GM12891 (cell line): ENCODE results near the gene TMCC1.
"Not testable (repeated sequence)": the region's sequence is repeated elsewhere in the genome, so short reads cannot be mapped to it uniquely, and the experiment has no call there.

Experiments
- DNase-seq: peaks from one replicate; pipeline ENCODE4 v3.0.0; 2011; ENCODE audit warnings: low spot score; ENCODE audit not compliant: insufficient read length
- FAIRE-seq: peaks from 2 replicates; lab custom pipeline; 2011; peaks lifted over from hg19 to GRCh38; lab: Jason Lieb, UNC
- PAX5 ChIP-seq: IDR thresholded peaks from 2 replicates; pipeline ENCODE4 v1.6.1; 2011; ENCODE audit warnings: low read length, moderate library complexity, mild to moderate bottlenecking; ENCODE audit not compliant: insufficient read depth, severe bottlenecking
- POLR2A ChIP-seq: IDR thresholded peaks from 2 replicates; pipeline ENCODE4 v1.6.1; 2011; ENCODE audit warnings: low read depth, low read length, control low read depth
- POLR2AphosphoS5 ChIP-seq: IDR thresholded peaks from 2 replicates; pipeline ENCODE4 v1.6.1; 2011; ENCODE audit warnings: low read depth, low read length, control low read depth
- POU2F2 ChIP-seq: IDR thresholded peaks from 2 replicates; pipeline ENCODE4 v1.6.1; 2011; ENCODE audit warnings: low read depth, mild to moderate bottlenecking, control low read depth, low read length, moderate library complexity
- SPI1 ChIP-seq: IDR thresholded peaks from 2 replicates; pipeline ENCODE4 v1.6.1; 2011; ENCODE audit warnings: low read depth, low read length, control low read depth
- TAF1 ChIP-seq: IDR thresholded peaks from 2 replicates; pipeline ENCODE4 v1.6.1; 2011; ENCODE audit warnings: low read depth, low read length, control low read depth

TMCC1 gene

DNA sequence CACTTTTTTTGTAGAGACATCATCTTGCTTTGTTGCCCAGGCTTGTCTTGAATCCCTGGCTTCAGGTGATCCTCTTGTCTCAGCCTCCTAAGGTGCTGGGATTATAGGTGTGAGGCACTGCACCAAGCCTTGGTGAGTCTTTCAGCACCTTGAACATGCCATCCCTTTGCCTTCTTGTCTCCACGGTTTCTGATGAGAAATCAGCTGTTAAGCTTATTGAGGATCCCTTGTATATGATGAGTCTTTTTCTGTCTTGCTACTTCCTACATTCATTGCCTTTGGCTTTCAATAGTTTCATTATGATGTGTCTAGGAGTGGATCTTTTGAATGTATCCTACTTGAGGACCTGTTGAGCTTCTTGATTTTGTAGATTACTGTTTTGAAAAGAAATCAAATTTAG, 35.9 kb upstream of the TMCC1 start:
- FAIRE-seq (no peak), DNase-seq (no peak)
- TF ChIP-seq PAX5 (no peak), POLR2AphosphoS5 (no peak), POLR2A (no peak), SPI1 (no peak), TAF1 (no peak), POU2F2 (no peak)

DNA sequence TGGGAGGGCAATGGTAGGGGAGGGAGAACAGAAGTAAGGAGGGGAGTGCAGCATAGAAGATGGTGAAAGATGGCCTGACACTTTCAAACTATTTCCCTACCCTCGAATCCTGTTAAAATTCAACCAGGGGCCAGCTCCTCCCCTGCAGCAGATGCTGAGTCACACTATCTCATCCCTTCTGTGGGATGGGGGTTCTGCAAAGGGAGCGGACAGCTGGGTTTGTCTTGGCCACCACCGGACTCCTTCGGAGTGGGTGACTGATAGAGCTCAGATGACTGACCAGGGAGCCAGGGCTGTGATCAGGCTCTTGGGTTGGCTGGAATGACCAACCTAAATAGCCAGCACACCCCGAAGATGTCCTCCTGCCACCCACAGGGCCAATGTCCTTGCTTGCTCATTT, 33.6 kb upstream of the TMCC1 start:
- no peak for TF ChIP-seq POLR2AphosphoS5
- no peak for TF ChIP-seq POU2F2
- no peak for TF ChIP-seq POLR2A
- TF ChIP-seq PAX5 = no peak
- TF ChIP-seq SPI1 = no peak
- DNase-seq = no peak
- no peak for FAIRE-seq

DNA sequence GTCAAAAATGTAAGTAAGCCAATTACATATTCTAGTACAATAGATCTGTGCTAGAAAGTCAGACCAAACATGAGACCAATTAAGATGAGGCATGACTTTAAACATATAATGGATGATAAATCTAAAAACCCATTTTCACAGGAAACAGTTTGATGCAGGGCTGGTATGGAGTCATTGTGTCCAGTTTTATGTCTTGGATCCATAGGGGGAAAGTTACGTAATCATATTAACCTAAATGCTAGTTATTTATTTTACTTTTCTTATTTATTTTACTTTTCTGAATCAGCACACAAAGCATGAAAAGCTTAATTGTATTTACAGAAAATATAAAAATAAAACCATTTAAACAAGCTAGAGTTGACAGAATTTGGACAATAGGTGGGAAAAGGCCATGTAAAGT, 26.3 kb upstream of the TMCC1 start:
- TF ChIP-seq POLR2AphosphoS5 (no peak), TAF1 (no peak), POLR2A (no peak), PAX5 (no peak)
- no peak for FAIRE-seq
- no peak for DNase-seq

DNA sequence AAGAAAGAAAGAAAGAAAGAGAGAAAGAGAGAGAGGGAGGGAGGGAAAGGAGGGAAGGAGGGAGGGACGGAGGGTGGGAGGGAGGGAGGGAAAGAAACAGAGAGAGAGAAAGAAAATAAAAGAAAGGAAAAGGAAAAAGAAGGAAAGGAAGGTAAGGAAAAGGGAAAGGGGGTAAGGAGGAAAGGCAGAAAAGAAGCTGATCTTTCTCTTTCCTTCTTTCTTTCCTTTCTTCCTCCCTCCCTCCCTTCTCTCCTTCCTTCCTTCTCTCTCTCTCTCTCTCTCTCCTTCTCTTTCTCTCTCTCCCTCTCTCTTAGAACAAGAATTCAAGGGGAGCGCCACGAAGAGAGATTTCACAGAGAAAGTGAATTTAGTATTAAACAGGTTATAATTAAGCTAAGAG, 25.8 kb upstream of the TMCC1 start:
- FAIRE-seq (no peak), DNase-seq (no peak)
- TF ChIP-seq POLR2AphosphoS5 = no peak
- no peak for TF ChIP-seq SPI1
- no peak for TF ChIP-seq PAX5
- TF ChIP-seq POLR2A = no peak
- TF ChIP-seq TAF1 = no peak
- TF ChIP-seq POU2F2 = no peak

DNA sequence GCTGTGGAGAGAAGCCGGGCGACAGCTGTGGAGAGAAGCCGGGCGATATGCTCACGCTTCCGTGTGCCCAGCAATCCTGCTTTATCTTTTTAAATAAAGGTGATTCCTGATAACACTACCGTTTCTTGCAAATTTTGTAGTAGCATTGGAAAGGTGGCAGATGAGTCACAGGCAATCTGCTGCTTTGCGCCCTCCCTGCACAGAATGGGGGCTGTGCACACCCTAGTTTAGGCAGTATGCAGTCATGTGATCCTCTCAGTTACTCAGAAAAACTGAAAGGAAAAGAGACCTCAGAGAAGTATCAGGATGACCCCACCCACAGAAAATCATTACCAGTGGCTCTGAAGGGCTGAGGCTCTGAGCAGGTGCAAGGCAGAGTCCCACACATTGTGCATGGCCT, 24.9 kb upstream of the TMCC1 start:
- no peak for DNase-seq
- FAIRE-seq = no peak
- TF ChIP-seq TAF1 (no peak), POLR2A (no peak), POLR2AphosphoS5 (no peak), SPI1 (no peak), POU2F2 (no peak), PAX5 (no peak)

DNA sequence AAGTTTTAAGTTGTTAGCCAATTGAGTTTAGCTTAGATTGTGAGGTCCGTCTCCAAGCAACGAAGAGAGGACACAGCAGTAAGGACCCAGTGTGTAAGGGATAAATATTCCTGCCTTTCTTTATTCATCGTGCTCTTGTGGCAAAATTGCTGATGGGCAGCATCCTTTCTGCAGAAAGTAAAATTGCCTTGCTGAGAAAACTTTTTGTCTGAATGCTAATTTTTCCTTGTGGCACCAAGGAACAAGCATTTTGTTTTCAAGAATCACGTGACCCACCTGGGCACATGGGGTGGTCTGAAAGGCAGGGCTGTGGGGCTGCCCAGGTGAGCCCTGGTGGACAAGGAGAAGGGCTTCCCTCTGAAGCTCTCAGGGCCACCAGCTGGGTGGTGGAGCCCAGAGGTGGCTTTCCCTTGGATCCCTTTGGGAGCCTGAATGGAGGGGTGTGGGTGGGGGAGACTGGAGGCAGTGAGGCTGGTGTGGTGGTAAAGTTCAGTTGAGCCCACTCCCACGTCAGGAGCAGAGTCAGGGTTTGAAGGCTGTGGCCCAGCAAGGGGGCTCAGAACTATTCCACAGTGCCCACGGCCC, 24.0 kb upstream of the TMCC1 start:
- no peak for DNase-seq
- TF ChIP-seq SPI1 (no peak), POLR2A (no peak), TAF1 (no peak), POU2F2 (no peak), POLR2AphosphoS5 (no peak), PAX5 (no peak)
- no peak for FAIRE-seq

DNA sequence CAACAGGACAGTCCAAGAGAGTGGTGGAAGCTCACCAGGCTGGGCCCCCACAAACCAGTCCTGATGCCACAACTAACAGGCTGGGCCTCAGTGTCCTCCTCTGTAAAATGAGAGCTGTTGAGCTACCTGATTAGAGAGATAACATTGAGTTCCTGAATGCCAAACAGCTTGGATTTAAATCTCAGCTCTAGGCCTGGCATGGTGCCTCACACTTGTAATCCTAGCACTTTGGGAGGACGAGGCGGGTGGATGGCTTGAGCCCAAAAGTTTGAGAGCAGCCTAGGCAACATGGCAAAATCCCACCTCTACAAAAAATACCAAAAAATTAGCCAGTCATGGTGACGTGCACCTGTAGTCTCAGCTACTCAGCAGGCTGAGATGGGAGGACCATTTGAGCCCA, 20.1 kb upstream of the TMCC1 start:
- no peak for DNase-seq
- TF ChIP-seq SPI1 = no peak
- no peak for TF ChIP-seq PAX5
- no peak for TF ChIP-seq POLR2AphosphoS5
- no peak for TF ChIP-seq TAF1
- TF ChIP-seq POLR2A = no peak
- no peak for TF ChIP-seq POU2F2
- no peak for FAIRE-seq

DNA sequence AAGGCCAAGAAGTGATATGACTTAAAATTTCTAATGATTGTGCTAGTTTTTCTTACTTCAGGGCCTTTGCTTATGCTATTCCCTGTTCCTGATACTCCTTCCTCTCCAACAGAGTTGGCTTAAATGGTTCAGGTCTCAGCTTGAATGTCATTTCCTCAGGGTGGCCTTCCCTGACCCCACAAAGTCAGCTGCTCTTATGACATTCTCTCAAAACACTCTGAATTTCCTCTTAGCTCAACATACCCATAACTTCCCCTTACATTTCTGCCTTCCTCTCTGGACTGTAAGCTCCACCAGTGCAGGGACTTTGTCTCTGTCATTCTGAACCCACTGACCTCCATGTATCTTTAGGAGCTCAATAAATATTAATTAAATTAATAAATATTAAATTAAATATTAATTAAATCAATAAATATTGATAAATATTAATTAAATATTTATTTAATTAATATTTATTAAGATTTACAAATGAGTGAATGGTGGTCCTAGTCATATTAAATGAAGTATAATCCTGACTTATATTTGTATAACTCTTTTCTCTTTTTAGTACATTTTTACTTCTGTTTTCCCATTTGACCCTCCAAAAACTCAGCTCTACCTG, 17.9 kb upstream of the TMCC1 start:
- TF ChIP-seq PAX5 = no peak
- no peak for TF ChIP-seq SPI1
- TF ChIP-seq POLR2AphosphoS5 = no peak
- TF ChIP-seq TAF1 = no peak
- TF ChIP-seq POLR2A = no peak
- no peak for TF ChIP-seq POU2F2
- DNase-seq (no peak), FAIRE-seq (no peak)

DNA sequence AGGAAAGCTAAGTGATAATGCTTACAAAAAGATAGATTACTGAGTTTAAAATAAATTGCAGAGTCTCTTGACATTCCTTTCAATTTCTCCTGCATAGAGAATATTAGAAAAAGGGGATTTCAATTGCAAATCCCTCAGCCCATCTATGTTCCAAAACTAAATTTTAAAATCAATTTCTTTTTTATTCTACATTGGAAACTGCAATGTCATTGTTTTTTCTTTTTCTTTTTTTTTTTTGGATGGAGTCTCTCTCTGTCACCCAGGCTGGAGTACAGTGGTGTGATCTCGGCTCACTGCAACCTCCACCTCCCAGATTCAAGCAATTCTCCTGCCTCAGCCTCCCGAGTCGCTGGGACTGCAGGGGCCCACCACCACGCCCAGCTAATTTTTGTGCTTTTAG, 15.7 kb upstream of the TMCC1 start:
- FAIRE-seq, DNase-seq: not testable (repeated sequence)

DNA sequence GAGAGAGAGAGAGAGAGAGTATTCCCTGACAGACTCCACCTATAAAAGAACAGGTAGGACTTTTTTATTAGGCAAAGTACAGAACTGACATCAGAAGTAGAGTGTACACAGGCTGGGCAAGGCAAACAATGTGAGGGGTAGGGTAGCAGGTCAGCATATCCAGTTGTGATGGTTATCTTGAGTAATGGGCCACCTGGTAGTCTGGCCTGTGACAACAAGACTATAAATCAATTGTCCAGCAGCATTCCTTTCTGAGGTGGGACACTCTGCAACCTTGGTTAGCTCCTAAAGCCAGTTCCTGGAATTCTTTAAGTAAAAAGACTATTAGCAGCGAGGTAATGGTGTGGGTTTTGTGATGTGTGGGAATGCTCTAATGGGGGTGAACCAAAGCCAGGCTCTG, 14.9 kb upstream of the TMCC1 start:
- DNase-seq (no peak), FAIRE-seq (no peak)
- TF ChIP-seq TAF1 (no peak), PAX5 (no peak), POLR2AphosphoS5 (no peak)

DNA sequence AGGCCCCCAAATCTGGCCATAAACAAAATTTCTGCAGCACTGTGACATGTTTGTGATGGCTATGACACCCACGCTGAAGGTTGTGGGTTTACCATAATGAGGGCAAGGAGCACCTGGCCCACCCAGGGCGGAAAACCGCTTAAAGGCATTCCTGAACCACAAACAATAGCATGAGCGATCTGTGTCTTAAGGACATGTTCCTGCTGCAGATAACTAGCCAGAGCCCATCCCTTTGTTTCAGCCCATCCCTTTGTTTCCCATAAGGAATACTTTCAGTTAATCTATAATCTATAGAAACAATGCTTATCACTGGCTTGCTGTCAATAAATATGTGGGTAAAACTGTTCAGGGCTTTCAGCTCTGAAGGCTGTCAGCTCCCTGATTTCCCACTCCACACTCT, 7.8 kb upstream of the TMCC1 start:
- FAIRE-seq = not testable (repeated sequence)

More for the DNA sequence above, 7.8 kb upstream of the TMCC1 start:
- not testable (repeated sequence) for DNase-seq
